Neural crest cell (in vitro differentiated cells): ENCODE data around the gene GCG. TPM values are rescaled to one million over a fixed set of nuclear protein-coding genes. Genes with fewer than 3 reads are reported as not detected.

Experiments
- DNase-seq: peaks from one replicate; pipeline ENCODE4 v3.0.0; 2021; ENCODE audit warnings: low read depth, mixed read lengths, low spot score
- H3K27ac Mint-ChIP-seq: one replicate; pipeline ENCODE4 v1.8.0; 2021; ENCODE audit warnings: mild to moderate bottlenecking, mixed read lengths; ENCODE audit not compliant: unreplicated experiment
- H3K27me3 Mint-ChIP-seq: 2 replicates; pipeline ENCODE4 v1.8.0; 2021; ENCODE audit warnings: low read depth, mild to moderate bottlenecking, mixed read lengths
- H3K36me3 Mint-ChIP-seq: 2 replicates; pipeline ENCODE4 v1.8.0; 2021; ENCODE audit warnings: low read depth, mild to moderate bottlenecking, mixed read lengths
- H3K4me1 Mint-ChIP-seq: 2 replicates; pipeline ENCODE4 v1.8.0; 2021; ENCODE audit warnings: mixed read lengths
- H3K4me3 Mint-ChIP-seq: one replicate; pipeline ENCODE4 v1.8.0; 2021; ENCODE audit warnings: mild to moderate bottlenecking, mixed read lengths
- H3K9me3 Mint-ChIP-seq: 2 replicates; pipeline ENCODE4 v1.8.0; 2021; ENCODE audit warnings: mixed read lengths
- CTCF ChIP-seq: fragments of 200-600 bp; sonication (generic); conservative IDR thresholded peaks from 2 replicates; pipeline ENCODE4 v1.5.0; 2021; ENCODE audit warnings: antibody characterized with exemption, mild to moderate bottlenecking
- total RNA-seq: library from RNA; stranded (reverse); gene quantifications from 2 replicates; pipeline ENCODE4 v1.2.1, GENCODE V29; 2021

GCG gene
- total RNA-seq, 1 donor from 2014 or later, result not detected

- no peaks in the 10 kb centered on the region for H3K4me1 Mint-ChIP-seq
- no peak for TF ChIP-seq CTCF
- H3K27ac Mint-ChIP-seq, result no peak overlapping the region
- H3K4me3 Mint-ChIP-seq, result no peak overlapping the region
- DNase-seq, result no peak
- no peaks in the 10 kb centered on the region for H3K9me3 Mint-ChIP-seq
- H3K27me3 Mint-ChIP-seq, result peaks cover 5% of the 10 kb centered on the region
- no peaks in the 10 kb centered on the region for H3K36me3 Mint-ChIP-seq
These were observed 13.7 kb downstream of the GCG start for GRCh38 chr2:162138310-162138709.

GRCh38 chr2:162127422-162127821 is 24.6 kb downstream of the GCG start:
- Mint-ChIP-seq H3K9me3 (peaks cover 2% of the 10 kb centered on the region), H3K36me3 (no peaks in the 10 kb centered on the region), H3K27me3 (no peaks in the 10 kb centered on the region), H3K4me1 (no peaks in the 10 kb centered on the region), H3K4me3 (no peak overlapping the region), H3K27ac (no peak overlapping the region)
- no peak for DNase-seq
- no peak for TF ChIP-seq CTCF

- DNase-seq, result no peak
- Mint-ChIP-seq H3K4me1 (no peaks in the 10 kb centered on the region), H3K27ac (no peak overlapping the region), H3K4me3 (no peak overlapping the region), H3K9me3 (peaks cover 2% of the 10 kb centered on the region), H3K36me3 (no peaks in the 10 kb centered on the region), H3K27me3 (no peaks in the 10 kb centered on the region)
- no peak for TF ChIP-seq CTCF
These were observed 25.5 kb downstream of the GCG start for GRCh38 chr2:162126527-162126926.

GRCh38 chr2:162126111-162126519 is 25.9 kb downstream of the GCG start:
- Mint-ChIP-seq H3K36me3 (no peaks in the 10 kb centered on the region), H3K27me3 (no peaks in the 10 kb centered on the region), H3K4me1 (no peaks in the 10 kb centered on the region), H3K9me3 (peaks cover 2% of the 10 kb centered on the region), H3K27ac (no peak overlapping the region), H3K4me3 (no peak overlapping the region)
- no peak for DNase-seq
- no peak for TF ChIP-seq CTCF

- no peak overlapping the region for H3K27ac Mint-ChIP-seq
- no peaks in the 10 kb centered on the region for H3K27me3 Mint-ChIP-seq
- TF ChIP-seq CTCF, result no peak
- no peak overlapping the region for H3K4me3 Mint-ChIP-seq
- no peaks in the 10 kb centered on the region for H3K4me1 Mint-ChIP-seq
- no peaks in the 10 kb centered on the region for H3K36me3 Mint-ChIP-seq
- no peak for DNase-seq
- no peaks in the 10 kb centered on the region for H3K9me3 Mint-ChIP-seq
These were observed 26.9 kb downstream of the GCG start for GRCh38 chr2:162125138-162125537.
